NK-92 (cell line): ENCODE results near the gene HORMAD2.

ENCODE experiments used
- DNase-seq: peaks from one replicate; lab custom pipeline; 2025; ENCODE audit not compliant: unreplicated experiment; lab: John Stamatoyannopoulos, UW

Gene HORMAD2, protein sequence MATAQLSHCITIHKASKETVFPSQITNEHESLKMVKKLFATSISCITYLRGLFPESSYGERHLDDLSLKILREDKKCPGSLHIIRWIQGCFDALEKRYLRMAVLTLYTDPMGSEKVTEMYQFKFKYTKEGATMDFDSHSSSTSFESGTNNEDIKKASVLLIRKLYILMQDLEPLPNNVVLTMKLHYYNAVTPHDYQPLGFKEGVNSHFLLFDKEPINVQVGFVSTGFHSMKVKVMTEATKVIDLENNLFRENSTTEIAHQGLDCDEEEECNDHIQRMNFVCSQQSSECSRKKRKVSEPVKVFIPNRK

DNA sequence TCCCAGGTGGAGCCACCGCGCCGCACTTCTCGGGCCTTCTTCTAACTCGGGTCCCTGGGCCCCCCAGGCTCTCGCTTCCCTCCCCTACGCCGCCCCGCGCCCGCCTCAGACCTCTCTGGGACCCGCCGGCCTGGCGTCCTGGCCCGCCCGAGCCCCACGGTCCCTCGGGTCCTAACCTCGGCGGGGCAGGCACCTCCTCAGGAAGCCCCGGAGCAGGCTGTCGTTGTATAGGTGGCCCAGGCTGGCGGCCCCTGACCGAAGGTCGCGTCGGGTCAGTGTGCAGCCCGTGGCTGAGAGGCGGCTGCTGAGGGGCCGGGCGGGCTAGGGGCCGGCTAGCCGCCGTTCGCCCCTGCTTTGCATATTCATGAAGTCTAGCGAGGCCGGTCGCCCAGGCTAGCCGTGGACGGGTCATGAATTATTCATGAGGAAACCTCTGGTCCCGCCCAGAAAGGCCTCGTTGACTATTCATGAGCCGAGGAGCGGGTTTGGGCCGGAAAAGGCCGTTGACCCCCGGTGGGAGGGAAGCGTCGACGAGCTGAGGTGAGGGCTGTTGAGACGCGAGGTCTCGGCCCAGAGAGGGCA lies at the start of gene HORMAD2:
HORMAD2 (plus strand) TSS at position 513 of the 582 bp plus-strand sequence. CDS start 13,489 bp downstream, outside the sequence.
- DNase-seq: no peak

DNA sequence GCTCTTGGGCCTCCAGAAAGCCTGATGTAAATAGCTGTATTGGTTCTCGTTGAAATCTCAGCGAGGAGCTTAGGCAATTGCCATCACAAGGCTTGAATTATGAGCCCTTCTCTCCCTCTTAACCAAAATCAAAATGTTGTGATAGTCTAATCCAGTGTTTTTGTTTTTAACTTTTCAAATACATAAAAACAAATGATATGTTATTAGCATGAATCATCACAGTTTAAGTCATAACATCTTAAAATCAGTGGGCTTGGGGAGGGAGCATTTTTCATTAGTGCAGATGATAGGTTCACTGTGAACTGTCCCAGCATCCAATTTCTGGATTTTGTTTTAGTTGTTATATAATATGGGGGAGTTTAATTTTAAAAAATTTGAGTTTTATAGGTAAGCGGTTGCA lies 48.9 kb upstream of the HORMAD2 start:
- DNase-seq: no peak

DNA sequence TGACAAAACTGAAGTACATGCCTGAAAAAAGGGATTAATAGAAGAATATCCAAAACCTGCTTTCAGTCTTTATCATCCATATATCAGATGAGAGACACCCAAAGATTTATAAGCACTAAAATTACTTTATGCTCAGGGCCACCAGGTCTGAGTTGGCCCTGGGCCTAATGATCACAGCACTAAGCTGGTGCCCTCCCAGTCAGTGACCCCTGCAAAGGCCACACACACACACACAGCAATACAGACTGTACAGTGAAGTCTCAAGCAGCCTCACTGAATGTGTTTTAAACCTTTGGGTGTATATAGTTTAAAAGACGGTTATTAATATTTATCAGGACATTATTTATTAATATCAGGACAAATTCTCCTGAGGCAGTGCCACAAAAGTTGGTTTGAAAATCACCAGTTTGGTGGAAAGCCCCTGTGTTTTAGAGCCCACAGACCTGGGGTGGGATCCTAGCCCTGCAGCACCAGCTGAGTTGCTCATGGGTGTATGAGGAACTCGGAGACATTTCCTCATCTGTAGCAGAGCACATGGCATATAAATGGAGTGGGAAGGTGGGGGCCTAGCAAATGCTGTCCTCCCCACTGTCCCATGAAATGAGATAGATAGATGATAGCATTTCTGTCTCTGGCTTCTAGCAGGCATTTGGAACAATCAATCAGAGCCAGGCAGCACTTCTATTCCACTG lies 48.4 kb upstream of the HORMAD2 start:
- DNase-seq: no peak

DNA sequence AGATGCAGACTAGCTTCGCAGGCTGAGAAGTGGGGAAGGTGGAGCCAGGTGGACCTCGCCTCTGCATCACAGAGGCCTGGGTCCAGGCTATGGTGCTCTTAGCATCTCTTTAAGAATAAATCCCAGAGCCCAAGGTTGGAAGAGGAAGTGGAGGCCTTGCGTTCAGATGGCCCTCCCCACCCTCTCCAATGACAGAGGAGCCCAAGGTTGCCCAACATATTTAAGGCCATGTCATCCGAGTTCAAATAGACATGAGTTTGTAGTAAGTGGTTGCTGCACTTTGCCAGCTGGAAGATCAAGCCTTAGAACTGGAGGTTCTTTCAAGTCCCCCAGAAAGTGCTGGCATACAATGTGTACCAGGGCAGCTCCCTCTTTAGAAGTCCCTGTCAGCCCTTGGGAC lies 47.1 kb upstream of the HORMAD2 start:
- no peak for DNase-seq

DNA sequence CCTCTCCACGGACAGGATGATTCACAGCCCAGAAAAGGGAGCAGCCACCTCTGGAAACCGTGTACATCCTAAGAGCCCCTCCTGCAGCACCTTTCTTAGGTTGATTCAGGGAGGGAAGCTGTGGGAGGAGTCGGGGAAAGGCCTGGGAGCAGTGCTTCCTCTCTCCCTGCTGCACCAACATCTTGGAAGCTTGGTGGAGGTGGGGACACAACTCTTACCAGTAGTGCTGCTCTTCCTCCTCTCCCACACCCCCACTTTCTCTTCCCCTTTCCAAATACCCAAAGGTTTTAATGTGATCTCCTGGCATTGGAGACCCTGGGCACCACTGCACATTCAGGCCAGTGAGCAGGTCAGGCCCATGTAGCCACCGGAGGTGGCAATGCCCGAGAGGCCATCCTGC lies 46.4 kb upstream of the HORMAD2 start:
- DNase-seq: no peak

DNA sequence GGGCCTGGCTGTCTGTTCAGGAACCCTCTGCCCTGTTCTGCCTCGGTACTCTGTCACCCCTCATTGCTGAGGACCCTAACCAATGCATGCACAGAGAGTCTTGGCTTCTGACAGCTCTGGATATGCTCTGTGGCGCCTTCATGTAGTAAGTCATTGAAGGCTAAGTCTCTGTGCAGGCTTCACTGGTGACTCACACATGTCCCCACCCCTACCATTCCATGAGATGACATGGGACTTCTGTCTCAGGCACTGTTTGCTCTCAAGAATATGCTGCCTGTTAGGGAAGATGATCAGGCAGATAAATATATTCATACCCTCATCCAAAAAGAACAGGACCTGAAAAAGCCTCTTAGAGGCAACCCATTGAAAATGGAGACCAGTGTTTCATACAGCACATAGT lies 43.6 kb upstream of the HORMAD2 start:
- no peak for DNase-seq

DNA sequence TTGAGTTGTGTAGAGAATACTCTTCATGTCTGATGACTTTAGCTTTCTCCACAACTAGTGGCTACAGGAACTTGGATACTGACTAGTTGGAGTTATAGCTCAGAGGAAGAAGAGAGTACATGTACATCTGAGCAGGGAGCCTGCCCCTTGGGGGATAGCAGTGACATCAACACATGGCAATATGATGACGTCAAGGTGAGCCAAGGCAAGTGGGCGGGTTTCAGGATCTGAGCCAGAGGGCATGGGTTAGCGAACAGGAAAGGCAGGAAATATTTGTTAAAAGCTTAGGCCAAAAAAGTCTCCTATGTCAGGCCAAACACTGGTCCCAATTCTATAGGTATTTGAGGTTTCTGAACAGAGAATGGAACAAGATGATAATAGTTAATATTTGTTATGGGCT lies 42.0 kb upstream of the HORMAD2 start:
- DNase-seq: no peak

DNA sequence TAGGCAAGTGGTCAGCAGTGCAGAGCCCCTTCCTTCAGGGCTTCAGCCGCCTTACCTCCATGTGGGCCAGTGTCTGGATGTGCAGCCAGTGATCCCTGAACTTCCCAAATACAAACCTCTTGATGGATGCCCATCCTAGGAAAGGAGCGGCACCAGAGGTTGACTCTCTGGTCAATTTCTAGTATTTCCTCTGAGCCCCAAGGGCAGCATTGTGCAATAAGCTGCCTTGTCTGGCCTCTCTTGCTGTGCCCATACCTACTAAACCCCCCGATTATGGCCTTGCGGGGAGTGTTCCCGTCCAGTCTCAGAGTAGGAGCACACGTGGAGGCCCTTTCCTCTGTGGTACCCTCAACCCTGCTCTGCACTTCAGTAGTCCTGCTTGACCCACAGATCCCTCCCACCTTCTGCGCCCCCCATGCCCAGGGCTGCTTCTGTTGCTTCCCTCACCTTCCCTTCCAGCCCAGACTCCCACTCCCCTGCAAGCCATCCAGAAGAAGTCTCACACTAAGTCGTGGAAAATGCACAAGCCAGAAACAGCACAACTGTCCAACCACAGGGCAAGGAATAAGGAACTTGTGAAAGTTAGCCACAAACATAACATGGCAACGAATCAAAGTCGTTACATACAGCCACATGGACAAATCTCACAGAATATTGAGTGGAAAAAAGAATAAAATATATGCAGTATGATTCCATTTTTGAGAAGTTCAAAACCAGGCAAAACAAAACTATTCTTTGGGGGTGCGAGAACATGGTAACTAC lies 39.6 kb upstream of the HORMAD2 start:
- no peak for DNase-seq

DNA sequence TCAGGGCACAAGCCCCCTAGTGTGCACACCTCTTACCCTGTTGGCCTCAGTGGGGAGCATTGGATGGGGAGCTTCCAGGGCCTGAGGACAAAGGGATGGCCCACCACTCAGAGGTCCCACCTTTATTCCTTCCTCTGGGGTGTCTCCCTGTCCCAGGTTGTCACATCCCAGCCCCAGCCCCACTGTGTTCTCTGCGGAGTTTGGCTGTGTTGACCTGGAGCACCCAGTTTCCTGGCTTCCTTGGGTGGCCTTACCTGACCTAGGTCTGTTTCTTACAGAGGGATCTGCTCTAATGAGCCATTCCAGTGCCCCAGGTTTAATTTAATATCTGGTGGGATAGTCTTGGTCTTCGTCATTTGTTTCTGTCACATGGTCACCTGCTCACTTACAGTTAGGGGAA lies 38.8 kb upstream of the HORMAD2 start:
- DNase-seq: no peak

DNA sequence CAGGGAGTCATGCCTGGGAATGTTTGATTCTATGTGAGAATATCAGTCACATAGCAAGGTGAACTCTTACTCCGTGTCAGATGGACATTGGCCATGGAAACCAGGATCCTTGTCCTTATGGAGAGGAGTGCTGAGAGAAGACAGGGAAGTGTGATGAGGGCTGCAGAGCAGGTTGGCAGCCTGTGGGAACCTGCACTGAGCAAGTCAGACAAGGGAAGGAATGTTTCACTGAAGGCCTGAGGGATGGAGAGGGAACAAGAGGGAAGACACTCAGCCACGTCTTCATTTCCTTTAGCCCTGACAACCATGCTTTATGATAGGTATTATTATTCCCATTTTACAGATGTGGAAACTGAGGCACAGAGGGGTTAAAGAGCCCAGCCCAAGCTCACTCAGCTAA lies 38.4 kb upstream of the HORMAD2 start:
- DNase-seq: no peak

DNA sequence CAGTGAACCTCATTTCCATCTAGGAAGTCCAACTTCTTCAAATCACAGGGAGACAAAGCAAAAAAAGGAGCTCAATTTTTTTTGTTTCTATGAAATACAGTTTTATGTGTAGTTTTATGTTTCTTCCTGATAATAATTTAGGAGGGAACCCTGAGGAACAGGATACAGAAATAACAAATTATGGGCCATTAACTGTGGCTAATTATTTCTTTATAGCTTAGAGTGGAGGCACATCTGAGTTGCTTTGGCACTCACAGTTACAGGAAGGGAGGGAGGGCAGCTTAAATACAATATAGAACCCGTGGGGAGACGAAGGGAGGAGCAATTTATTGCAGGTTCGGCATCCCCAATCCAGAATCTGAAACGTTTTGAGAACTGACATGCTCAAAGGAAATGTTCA lies 37.1 kb upstream of the HORMAD2 start:
- DNase-seq: no peak

DNA sequence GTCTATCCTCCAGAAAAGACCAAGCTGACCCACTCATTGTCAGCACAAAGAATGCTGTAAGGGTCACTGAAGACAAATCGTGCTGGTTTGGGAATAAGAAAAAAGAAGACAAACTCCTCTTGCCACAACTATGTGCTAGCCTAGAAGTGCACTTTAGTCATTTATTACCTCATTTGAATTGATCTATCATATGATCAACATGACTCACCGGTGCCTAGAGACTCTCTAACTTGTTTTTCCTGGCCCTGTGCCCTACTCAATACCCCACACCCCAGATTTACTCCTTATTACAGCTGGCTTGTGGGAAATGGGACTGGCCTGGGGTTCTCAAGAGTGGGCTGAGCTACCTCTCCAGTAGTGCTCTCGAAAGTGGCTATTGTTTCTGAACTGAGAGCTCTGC lies 35.9 kb upstream of the HORMAD2 start:
- no peak for DNase-seq

DNA sequence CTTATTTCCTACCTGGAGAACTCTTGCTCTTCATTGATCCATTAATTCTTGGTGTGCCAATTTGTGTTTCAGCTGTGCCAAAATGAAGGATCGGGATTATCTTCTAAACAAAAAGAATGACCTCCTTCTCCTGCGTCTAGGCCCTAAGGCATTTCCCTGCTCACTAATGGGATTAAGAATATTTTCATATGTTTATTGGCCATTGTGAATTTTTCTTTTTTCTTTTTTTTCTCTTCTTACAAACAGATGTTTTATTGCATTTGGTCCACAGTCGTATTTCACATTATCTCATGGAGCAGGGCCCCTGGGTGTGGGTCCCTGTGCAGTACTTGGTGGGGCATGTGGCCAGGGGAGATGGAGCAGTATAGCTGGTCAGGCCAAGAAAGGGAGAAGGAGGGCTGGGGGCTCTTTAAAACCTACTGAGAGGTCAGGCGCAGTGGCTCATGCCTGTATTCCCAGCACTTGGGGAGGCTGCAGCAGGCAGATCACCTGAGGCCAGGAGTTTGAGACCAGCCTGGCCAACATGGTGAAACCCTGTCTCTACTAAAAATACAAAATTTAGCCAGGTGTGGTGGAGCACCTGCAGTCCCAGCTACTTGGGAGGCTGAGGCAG lies 35.3 kb upstream of the HORMAD2 start:
- no peak for DNase-seq

DNA sequence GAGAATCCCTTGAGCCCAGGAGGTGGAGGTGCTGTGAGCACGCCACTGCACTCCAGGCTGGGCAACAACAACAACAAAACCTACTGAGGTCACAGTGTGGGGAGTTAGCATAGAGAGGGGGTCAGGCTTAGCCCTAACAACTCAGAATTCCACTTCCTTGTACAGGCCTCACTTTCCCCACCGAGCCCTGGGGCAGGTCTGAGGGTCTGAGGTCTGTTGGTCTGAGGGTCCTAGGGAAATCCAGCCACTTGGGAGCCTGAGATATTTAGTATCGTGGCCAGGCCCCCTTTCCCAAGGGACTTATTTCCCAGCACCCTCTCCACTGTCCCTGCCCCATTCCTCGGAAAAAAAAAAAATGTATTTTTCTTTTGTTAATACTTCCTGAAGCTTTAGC lies 34.8 kb upstream of the HORMAD2 start:
- DNase-seq: no peak

DNA sequence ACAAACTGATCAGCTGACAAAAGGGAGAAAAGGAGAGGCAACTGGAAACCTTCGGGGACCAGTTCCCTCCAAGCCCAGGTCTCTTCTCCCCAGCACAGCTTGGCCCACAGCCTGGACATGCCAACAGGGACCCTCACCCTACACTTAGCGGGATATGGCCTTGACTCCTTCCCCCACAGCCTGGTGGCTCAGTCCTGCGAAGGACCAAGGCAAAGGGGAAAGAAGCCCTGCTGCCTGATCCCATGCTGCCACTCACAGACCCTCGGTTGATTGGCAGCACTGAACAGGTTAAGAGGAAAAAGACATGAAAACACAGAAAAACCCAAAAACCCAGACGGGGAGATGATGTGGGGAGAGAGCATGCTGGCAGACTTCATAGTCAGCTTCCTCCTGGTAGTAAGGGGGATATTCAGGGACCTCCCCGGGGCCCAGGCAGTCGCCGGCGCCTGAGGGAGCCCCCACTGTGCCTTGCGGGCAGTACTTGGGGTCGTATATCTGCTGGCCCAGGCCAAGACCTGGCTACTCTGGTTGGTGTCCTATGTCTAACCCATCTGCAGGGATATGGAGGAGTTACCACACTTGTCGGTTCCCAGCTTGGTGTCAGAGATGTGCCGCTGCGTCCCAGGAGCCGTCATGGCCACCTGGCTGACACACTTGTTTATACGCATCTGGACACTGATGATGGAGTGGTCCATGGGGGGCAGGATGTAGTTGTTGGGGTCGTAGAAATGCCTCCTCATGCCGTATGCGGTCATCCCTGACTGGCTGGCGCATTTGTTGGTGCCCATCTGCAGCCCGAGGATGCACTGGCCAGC lies 34.2 kb upstream of the HORMAD2 start:
- DNase-seq: no peak

DNA sequence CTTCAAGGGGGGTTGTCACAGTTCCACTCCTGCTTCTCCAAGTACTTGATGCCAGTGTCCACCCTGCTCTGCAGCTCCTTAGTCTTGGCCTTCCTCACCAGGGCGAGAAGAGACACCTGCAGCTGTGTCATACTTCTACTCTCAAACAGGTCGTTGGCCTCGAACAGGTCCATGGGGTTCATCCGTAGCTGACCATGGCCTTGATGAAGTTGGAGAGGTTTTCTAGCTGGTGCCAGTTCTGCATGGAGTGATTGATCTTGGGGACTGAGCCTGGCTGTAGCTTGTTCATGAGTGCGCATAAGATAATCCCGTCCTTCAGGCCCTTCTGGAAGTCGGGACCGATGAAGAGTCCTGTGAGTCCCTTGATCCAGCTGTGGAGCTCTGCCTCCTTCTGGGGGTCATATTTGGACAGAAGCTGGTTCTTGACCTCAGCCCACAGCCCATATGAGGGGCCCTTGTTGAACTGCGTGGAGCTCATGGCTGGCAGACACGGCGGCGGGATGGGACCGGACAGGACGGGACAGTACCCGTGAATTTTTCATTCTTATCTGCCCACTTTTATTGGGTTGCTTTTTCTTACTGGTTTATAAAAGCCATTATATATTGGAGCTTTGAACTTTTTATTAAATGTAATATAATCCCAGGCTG lies 33.4 kb upstream of the HORMAD2 start:
- no peak for DNase-seq

DNA sequence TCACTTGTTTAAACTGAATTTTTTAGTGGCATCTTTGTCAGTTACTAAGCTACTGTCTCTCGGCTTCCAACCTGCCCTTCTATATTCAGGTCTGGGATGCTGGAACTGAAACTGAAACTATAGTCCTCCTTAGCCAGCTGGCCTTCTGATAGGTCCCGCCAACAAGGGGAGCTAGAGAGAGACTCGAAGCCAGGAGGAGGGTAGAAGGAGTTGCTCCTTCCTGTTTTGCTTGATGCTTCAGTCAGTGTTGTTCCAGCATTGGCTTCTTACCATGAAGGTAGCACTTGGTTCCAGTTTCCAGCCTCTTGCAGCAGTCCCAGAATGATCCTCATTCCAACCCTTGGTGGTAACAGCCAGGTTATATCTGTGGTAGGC lies 32.9 kb upstream of the HORMAD2 start:
- DNase-seq: no peak

DNA sequence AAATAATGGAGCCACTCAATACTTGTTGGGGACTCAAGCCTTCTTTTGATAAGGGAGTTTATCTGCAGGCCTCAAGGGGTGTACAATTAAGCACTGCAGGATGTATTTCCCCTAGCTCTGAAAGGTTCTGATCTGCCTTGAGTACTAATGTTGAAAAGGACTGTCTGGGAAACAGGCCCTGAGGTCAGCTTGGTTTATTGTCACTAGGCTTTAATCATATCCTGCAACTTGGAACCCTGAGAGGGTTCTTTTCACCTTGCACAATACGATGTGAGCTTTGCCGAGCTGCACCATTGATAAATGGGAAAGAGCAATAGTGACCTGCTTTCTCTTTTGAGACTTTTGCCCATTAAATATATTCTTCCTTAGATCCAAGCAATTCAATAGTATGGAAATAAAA lies 31.6 kb upstream of the HORMAD2 start:
- no peak for DNase-seq

DNA sequence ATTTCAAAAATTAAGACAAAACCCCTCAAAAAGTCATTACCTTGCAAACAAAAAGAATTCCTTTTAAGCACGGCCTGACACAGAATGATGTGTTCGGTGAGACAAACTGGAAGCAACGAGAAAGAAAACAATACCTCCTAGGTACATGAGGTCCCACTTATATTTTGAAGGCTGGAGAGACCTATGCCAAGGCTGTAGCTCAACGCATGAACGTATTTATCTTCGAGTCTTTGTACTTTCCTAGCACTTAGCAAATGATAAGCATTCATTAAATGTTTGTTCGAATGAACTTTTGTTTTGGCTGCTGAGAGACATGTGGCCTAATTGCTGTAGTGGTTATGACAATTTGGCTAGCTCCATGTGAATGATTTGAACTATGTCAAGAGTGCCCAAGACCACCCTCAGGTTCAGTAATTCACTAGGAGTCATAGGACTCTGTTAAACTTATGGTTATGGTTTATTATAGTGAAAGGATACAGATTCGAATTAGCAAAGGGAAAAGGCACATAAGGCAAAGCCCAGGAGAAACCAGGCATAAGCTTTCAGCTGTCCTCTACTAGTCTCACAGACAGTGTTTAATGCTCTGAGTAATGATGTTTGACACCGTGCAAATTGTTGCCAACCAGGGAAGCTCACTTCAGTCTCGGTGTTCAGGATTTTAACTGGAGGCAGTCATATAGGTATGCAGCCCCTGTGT lies 26.0 kb upstream of the HORMAD2 start:
- DNase-seq: no peak

DNA sequence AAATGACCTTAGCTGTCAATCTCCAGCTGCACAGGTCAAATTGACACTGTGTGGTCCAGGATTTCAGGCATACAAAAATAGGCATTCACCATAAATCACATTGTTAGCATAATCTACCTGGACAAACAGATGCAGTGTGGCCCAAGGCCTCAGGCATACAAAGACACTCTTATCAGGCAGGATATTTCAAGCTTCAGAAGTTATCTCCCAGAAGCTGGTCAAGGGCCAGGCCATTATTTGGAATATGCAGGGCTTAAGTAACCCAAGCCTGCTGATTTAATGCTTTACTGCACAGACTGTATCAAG lies 25.5 kb upstream of the HORMAD2 start:
- DNase-seq: no peak
